HEK293 (cell line): ENCODE data around the gene PHOX2B.

ENCODE experiments used
- YY1 ChIP-seq: fragments of 450-650 bp; formaldehyde crosslinking; IDR thresholded peaks from 2 replicates; pipeline ENCODE4 v1.5.1; 2018; ENCODE audit warnings: missing biosample characterization, missing genetic modification characterization
- ZBTB48 ChIP-seq: fragments of 450-650 bp; formaldehyde crosslinking; IDR thresholded peaks from 2 replicates; pipeline ENCODE4 v1.5.1; 2016; ENCODE audit warnings: missing biosample characterization, missing genetic modification characterization
- ZNF10 ChIP-seq: fragments of 450-650 bp; formaldehyde crosslinking; IDR thresholded peaks from 2 replicates; pipeline ENCODE4 v1.5.1; 2017; ENCODE audit warnings: missing biosample characterization, missing genetic modification characterization
- ZNF133 ChIP-seq: fragments of 450-650 bp; formaldehyde crosslinking; IDR thresholded peaks from 2 replicates; pipeline ENCODE4 v1.5.1; 2016; ENCODE audit warnings: missing biosample characterization, missing genetic modification characterization
- ZNF211 ChIP-seq: fragments of 450-650 bp; formaldehyde crosslinking; IDR thresholded peaks from 2 replicates; pipeline ENCODE4 v1.5.1; 2016; ENCODE audit warnings: low read depth, missing biosample characterization, missing genetic modification characterization
- ZNF692 ChIP-seq: fragments of 450-650 bp; formaldehyde crosslinking; IDR thresholded peaks from 2 replicates; pipeline ENCODE4 v1.5.1; 2016; ENCODE audit warnings: missing biosample characterization, missing genetic modification characterization

GRCh38 chr4:41784191-41784979, 35.9 kb upstream of the PHOX2B start:
- TF ChIP-seq YY1 (tag by site-specific recombination) (no peak), ZNF692 (tag by site-specific recombination) (no peak), ZBTB48 (tag by site-specific recombination) (no peak), ZNF211 (tag by site-specific recombination) (no peak), ZNF133 (tag by site-specific recombination) (no peak), ZNF10 (tag by site-specific recombination) (no peak)
